Activated CD4-positive, CD25-positive, alpha-beta regulatory T cell (primary cell): Measurements from ENCODE around the gene DEDD.

ENCODE experiments used
- DNase-seq, 4 experiments: peaks; one replicate each; lab custom pipeline; 2025; lab: John Stamatoyannopoulos, UW

The DEDD gene

GRCh38 chr1:161132410-161133219 is at the start of gene DEDD:
Gene DEDD, minus strand, starts transcription at chr1:161132667. Its CDS starts 8,205 bp downstream, at chr1:161124462.
- DNase-seq: peak; percentile 63 to 80 (median 78)

- peak in 2 of 4 experiments; percentile 38 for DNase-seq
Measured at GRCh38 chr1:161182214-161182613, 49.7 kb upstream of the DEDD start.

- DNase-seq: no peak
Measured at GRCh38 chr1:161180639-161181038, 48.2 kb upstream of the DEDD start.

GRCh38 chr1:161179698-161180097 is 47.2 kb upstream of the DEDD start:
- DNase-seq: no peak

GRCh38 chr1:161177936-161178244 is 45.4 kb upstream of the DEDD start:
- DNase-seq: no peak

GRCh38 chr1:161177112-161177935 is 44.9 kb upstream of the DEDD start, which contains the start of gene B4GALT3:
Gene B4GALT3, minus strand, starts transcription at chr1:161177507. Its CDS starts 1,447 bp downstream, at chr1:161176060.
- peak; percentile 87 to 96 (median 93) for DNase-seq

- DNase-seq: no peak
Measured at GRCh38 chr1:161176468-161177111, 44.1 kb upstream of the DEDD start.

- no peak for DNase-seq
Measured at GRCh38 chr1:161175771-161176453, 43.4 kb upstream of the DEDD start.

- no peak for DNase-seq
Measured at GRCh38 chr1:161174911-161175310, 42.4 kb upstream of the DEDD start.

GRCh38 chr1:161173711-161174110 is 41.2 kb upstream of the DEDD start:
- no peak for DNase-seq

GRCh38 chr1:161172776-161173376 is 40.4 kb upstream of the DEDD start:
- DNase-seq: no peak

GRCh38 chr1:161172349-161172748 is 39.9 kb upstream of the DEDD start:
- no peak for DNase-seq

GRCh38 chr1:161171696-161172095 is 39.2 kb upstream of the DEDD start:
- no peak for DNase-seq

GRCh38 chr1:161171191-161171590 is 38.7 kb upstream of the DEDD start:
- no peak for DNase-seq

- DNase-seq: no peak
Measured at GRCh38 chr1:161168906-161169305, 36.4 kb upstream of the DEDD start.

- no peak for DNase-seq
Measured at GRCh38 chr1:161166669-161167548, 34.4 kb upstream of the DEDD start.

- peak; percentile 70 to 81 (median 80) for DNase-seq
Measured at GRCh38 chr1:161165742-161166668, 33.5 kb upstream of the DEDD start, which contains the start of gene PPOX. Gene PPOX, plus strand, starts transcription at chr1:161166426. Its CDS starts 422 bp downstream, at chr1:161166848.

- no peak for DNase-seq
Measured at GRCh38 chr1:161164901-161165610, 32.6 kb upstream of the DEDD start.

GRCh38 chr1:161163793-161164192 is 31.3 kb upstream of the DEDD start:
- DNase-seq: no peak
